Cardiac ventricle fibroblast (primary cell): ENCODE results near the gene EPS8L3. TPM values are rescaled to one million over a fixed set of nuclear protein-coding genes. Genes with fewer than 3 reads are reported as not detected.

ENCODE experiments used
- total RNA-seq: library from RNA; depleted of rRNA; stranded (reverse); fragments of >200 nt; gene quantifications from 2 replicates; pipeline ENCODE4 v1.2.3, GENCODE V29; 2015

Gene EPS8L3, protein sequence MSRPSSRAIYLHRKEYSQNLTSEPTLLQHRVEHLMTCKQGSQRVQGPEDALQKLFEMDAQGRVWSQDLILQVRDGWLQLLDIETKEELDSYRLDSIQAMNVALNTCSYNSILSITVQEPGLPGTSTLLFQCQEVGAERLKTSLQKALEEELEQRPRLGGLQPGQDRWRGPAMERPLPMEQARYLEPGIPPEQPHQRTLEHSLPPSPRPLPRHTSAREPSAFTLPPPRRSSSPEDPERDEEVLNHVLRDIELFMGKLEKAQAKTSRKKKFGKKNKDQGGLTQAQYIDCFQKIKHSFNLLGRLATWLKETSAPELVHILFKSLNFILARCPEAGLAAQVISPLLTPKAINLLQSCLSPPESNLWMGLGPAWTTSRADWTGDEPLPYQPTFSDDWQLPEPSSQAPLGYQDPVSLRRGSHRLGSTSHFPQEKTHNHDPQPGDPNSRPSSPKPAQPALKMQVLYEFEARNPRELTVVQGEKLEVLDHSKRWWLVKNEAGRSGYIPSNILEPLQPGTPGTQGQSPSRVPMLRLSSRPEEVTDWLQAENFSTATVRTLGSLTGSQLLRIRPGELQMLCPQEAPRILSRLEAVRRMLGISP
- not detected in 2 replicates for total RNA-seq

GRCh38 chr1:109763646-109764415, at the start of gene EPS8L3:
Gene EPS8L3 (minus strand): TSS chr1:109763923. CDS start chr1:109761749, 2,174 bp downstream.

GRCh38 chr1:109740615-109741373, 22.9 kb downstream of the EPS8L3 start, which contains the start of gene GSTM3:
Gene GSTM3 (minus strand): TSS chr1:109741038. CDS start chr1:109740287, 751 bp downstream.

DNA sequence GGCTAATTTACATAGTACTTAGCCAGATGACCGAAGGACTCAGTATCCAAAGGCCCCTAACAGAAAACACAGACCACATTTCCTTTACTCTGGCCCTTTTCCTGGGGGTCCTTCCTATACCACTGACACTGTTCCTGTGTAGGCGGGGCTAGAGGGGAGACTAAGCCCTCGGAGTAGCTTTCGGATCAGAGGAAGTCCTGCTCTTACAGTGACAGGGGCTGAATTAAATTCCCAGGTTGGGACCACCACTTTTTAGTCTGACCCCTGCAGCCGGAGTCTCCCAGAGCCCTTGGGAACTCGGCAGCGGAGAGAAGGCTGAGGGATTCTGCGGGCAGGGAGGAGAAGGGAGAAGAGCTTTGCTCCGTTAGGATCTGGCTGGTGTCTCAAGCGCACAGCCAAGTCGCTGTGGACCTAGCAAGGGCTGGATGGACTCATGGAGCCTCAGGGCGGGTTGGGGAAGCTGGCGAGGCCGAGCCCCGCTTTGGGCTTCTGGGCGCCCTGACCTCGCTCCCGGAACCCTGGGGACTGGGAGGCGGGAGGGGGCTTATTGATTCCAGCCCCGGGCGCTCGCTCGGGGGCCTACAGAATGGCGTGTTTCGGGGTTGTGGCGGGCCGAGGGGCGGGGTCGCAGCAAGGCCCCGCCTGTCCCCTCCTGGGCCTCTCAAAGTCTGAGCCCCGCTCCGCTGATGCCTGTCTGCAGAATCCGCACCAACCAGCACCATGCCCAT, 52.0 kb downstream of the EPS8L3 start, which contains the start of gene GSTM5:
Gene GSTM5, plus strand, starts transcription at position 659 of the 728 bp plus-strand sequence. Its CDS starts 62 bp downstream, at position 721.

Other genes with a start within 250 kb of the EPS8L3 start
- gene GPR61, start 224.1 kb downstream of the EPS8L3 start, total RNA-seq, result not detected in 2 replicates
- 7.4 and 7.6 TPM in 2 replicates for gene GNAI3, start 215.3 kb downstream of the EPS8L3 start, total RNA-seq
- 0.68 TPM in 1 of 2 replicates, not detected in the other for gene GNAT2, start 144.3 kb downstream of the EPS8L3 start, total RNA-seq
- 48.8 and 73.6 TPM in 2 replicates for gene AMPD2, start 144.1 kb downstream of the EPS8L3 start, total RNA-seq
- gene GSTM4, start 107.8 kb downstream of the EPS8L3 start, total RNA-seq, result 19.7 and 39.6 TPM in 2 replicates
- gene GSTM2, start 95.9 kb downstream of the EPS8L3 start, total RNA-seq, result 20.9 and 21.6 TPM in 2 replicates
- not detected in 2 replicates for gene GSTM1, start 76.1 kb downstream of the EPS8L3 start, total RNA-seq
- gene GSTM5, start 51.7 kb downstream of the EPS8L3 start, total RNA-seq, result 4.4 and 7.1 TPM in 2 replicates
- 135 and 155 TPM in 2 replicates for gene GSTM3, start 22.9 kb downstream of the EPS8L3 start, total RNA-seq
- 261 and 268 TPM in 2 replicates for gene CSF1, start 146.9 kb upstream of the EPS8L3 start, total RNA-seq
- 58.4 and 63.2 TPM in 2 replicates for gene AHCYL1, start 220.8 kb upstream of the EPS8L3 start, total RNA-seq